ENCODE results near the gene TMEM184A.

GRCh38 chr7:1544178-1544895 lies 11.7 kb downstream of the TMEM184A start:
- no peak for TF ChIP-seq CTCF (IDR thresholded peaks at IDR 0.05)
- no peak for TF ChIP-seq EP300 (IDR thresholded peaks at IDR 0.05)
- peak in 1 of 4 donors; percentile 27 for TF ChIP-seq POLR2AphosphoS5 (IDR thresholded peaks at IDR 0.05)
- TF ChIP-seq POLR2A (IDR thresholded peaks at IDR 0.05) = no peak

Data from sigmoid colon (tissue), 4 donors.